ENCODE data around the gene RARRES1.

DNA sequence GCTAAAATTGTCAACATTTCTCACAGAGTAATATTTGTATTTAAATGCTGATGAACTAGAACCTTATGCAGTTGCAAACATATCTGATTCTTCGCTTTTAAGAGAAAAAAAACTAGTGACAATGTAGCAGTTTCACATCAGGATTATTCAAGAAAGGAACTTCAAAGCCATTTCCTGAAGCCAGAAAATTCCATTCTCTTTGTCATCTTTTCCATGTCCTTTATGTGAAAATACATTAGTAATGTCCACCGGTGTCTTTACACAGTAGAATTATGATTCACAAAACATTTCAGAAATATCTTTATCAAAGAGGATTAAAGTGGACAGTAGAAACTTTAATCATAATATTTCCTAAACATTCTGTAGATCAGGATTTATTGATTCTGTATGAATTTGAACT lies 47.1 kb downstream of the RARRES1 start:
- no peak for TF ChIP-seq CTCF (conservative IDR thresholded peaks at IDR 0.05; ENCODE audit: low read depth, low read length)
- TF ChIP-seq EZH2 (IDR thresholded peaks at IDR 0.05; ENCODE audit: low read length, unreplicated experiment): no peak

All from PC-3 (cell line).